ENCODE results near the gene MAP1S.

The MAP1S gene

DNA sequence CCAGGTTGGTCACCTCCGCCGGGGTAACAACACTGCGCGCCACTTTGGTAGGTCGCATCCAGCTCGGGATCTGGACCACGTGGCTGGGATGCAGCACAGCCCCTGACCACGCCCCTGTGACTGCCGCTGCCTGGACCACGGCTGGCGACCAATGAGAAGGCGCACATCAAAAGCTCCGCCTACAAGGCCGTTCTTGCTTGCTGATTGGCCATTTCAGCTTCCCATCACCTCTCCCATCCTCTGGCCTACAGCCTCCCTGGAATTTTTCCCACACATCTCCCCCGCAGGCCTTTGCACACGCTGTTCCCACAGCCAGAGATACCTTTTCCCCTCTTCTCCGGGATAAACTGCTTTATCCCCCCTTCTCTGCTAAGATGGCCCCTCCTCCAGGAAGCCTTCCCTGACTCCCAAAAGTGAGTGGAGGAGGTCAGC, 12.5 kb upstream of the MAP1S start:
- no peak for DNase-seq

DNA sequence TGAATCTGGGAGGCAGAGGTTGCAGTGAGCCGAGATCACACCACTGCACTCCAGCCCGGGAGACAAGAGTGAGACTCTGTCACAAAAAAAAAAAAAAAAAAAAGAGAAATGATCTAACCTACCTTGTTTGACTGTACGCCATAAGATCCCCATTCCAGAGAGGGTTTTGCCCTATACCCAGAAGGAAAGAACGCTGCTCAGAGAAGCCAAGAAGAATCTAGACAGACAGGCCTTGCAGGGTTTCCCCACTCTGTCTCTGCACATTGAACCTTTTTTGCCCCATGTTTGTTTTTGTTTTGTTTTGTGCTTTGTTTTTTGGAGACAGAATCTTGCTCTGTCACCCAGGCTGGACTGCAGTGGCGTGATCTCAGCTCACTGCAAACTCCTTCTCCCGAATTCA, 7.4 kb upstream of the MAP1S start:
- Histone ChIP-seq H3K27ac (ENCODE audit: low read length) (no peak overlapping the region), H2AFZ (ENCODE audit: low read depth, low read length) (no peak overlapping the region), H3K79me2 (ENCODE audit: insufficient read depth, low read length) (no peaks in the 10 kb centered on the region), H3K9ac (ENCODE audit: low read depth, low read length) (no peak overlapping the region), H3K36me3 (ENCODE audit: insufficient read depth, low read length) (no peaks in the 10 kb centered on the region), H3K4me1 (ENCODE audit: insufficient read depth, low read length) (no peaks in the 10 kb centered on the region), H4K20me1 (ENCODE audit: insufficient read depth, low read length) (no peaks in the 10 kb centered on the region), H3K4me2 (ENCODE audit: insufficient read depth, low read length) (no peak overlapping the region), H3K4me3 (ENCODE audit: low read depth in 1 of 2, low read length in 2 of 2) (no peak overlapping the region), H3K27me3 (ENCODE audit: insufficient read depth, low read length, poor library complexity) (no peaks in the 10 kb centered on the region), H3K9me3 (ENCODE audit: insufficient read depth, low read length, severe bottlenecking) (no peaks in the 10 kb centered on the region)
- ATAC-seq (ENCODE audit: insufficient read depth, low read depth) (no peak), DNase-seq (no peak)
- TF ChIP-seq, protein P1, sequence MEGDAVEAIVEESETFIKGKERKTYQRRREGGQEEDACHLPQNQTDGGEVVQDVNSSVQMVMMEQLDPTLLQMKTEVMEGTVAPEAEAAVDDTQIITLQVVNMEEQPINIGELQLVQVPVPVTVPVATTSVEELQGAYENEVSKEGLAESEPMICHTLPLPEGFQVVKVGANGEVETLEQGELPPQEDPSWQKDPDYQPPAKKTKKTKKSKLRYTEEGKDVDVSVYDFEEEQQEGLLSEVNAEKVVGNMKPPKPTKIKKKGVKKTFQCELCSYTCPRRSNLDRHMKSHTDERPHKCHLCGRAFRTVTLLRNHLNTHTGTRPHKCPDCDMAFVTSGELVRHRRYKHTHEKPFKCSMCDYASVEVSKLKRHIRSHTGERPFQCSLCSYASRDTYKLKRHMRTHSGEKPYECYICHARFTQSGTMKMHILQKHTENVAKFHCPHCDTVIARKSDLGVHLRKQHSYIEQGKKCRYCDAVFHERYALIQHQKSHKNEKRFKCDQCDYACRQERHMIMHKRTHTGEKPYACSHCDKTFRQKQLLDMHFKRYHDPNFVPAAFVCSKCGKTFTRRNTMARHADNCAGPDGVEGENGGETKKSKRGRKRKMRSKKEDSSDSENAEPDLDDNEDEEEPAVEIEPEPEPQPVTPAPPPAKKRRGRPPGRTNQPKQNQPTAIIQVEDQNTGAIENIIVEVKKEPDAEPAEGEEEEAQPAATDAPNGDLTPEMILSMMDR (IDR thresholded peaks at IDR 0.05; ENCODE audit: borderline replicate concordance, extremely low read depth, low read length, poor library complexity, severe bottlenecking) = no peak
- no peak for TF ChIP-seq EZH2 (IDR thresholded peaks at IDR 0.05; ENCODE audit: borderline replicate concordance, low read depth, low read length, severe bottlenecking)

More for the DNA sequence above, 12.5 kb upstream of the MAP1S start:
- Histone ChIP-seq H3K4me3 (ENCODE audit: low read depth in 1 of 2, low read length in 2 of 2) (no peak overlapping the region), H3K4me2 (ENCODE audit: insufficient read depth, low read length) (no peak overlapping the region), H3K27me3 (ENCODE audit: insufficient read depth, low read length, poor library complexity) (no peaks in the 10 kb centered on the region), H3K9ac (ENCODE audit: low read depth, low read length) (no peak overlapping the region), H3K36me3 (ENCODE audit: insufficient read depth, low read length) (no peaks in the 10 kb centered on the region), H2AFZ (ENCODE audit: low read depth, low read length) (no peak overlapping the region), H3K27ac (ENCODE audit: low read length) (no peak overlapping the region), H3K9me3 (ENCODE audit: insufficient read depth, low read length, severe bottlenecking) (no peaks in the 10 kb centered on the region), H4K20me1 (ENCODE audit: insufficient read depth, low read length) (no peaks in the 10 kb centered on the region), H3K79me2 (ENCODE audit: insufficient read depth, low read length) (no peaks in the 10 kb centered on the region), H3K4me1 (ENCODE audit: insufficient read depth, low read length) (no peaks in the 10 kb centered on the region)
- ATAC-seq (ENCODE audit: insufficient read depth, low read depth) = no peak
- no peak for TF ChIP-seq EZH2 (IDR thresholded peaks at IDR 0.05; ENCODE audit: borderline replicate concordance, low read depth, low read length, severe bottlenecking)
- TF ChIP-seq, protein P1 (IDR thresholded peaks at IDR 0.05; ENCODE audit: borderline replicate concordance, extremely low read depth, low read length, poor library complexity, severe bottlenecking) = no peak

- no peaks in the 10 kb centered on the region for H3K27me3 ChIP-seq (ENCODE audit: insufficient read depth, low read length, poor library complexity)
- H3K4me1 ChIP-seq (ENCODE audit: insufficient read depth, low read length) = peaks cover 28% of the 10 kb centered on the region
- no peak overlapping the region for H3K27ac ChIP-seq (ENCODE audit: low read length)
- H2AFZ ChIP-seq (ENCODE audit: low read depth, low read length) = no peak overlapping the region
- peaks cover 18% of the 10 kb centered on the region for H4K20me1 ChIP-seq (ENCODE audit: insufficient read depth, low read length)
- ATAC-seq (ENCODE audit: insufficient read depth, low read depth) (no peak), DNase-seq (no peak)
- H3K9me3 ChIP-seq (ENCODE audit: insufficient read depth, low read length, severe bottlenecking) = no peaks in the 10 kb centered on the region
- peaks cover 26% of the 10 kb centered on the region for H3K79me2 ChIP-seq (ENCODE audit: insufficient read depth, low read length)
- TF ChIP-seq, protein P1 (IDR thresholded peaks at IDR 0.05; ENCODE audit: borderline replicate concordance, extremely low read depth, low read length, poor library complexity, severe bottlenecking) = peak; percentile 18
- TF ChIP-seq EZH2 (IDR thresholded peaks at IDR 0.05; ENCODE audit: borderline replicate concordance, low read depth, low read length, severe bottlenecking) = no peak
- H3K36me3 ChIP-seq (ENCODE audit: insufficient read depth, low read length) = peaks cover 7% of the 10 kb centered on the region
- H3K4me2 ChIP-seq (ENCODE audit: insufficient read depth, low read length) = no peak overlapping the region
- H3K9ac ChIP-seq (ENCODE audit: low read depth, low read length) = no peak overlapping the region
- no peak overlapping the region for H3K4me3 ChIP-seq (ENCODE audit: low read depth in 1 of 2, low read length in 2 of 2)
These were observed 2.9 kb upstream of the MAP1S start for GRCh38 chr19:17716309-17716929.

Measured in DND-41 (cell line).